Activated CD8-positive, alpha-beta T cell treated with anti-CD3 and anti-CD28 coated beads for 36 hours (primary cell): Measurements from ENCODE around the gene MRM2. TPM values are rescaled to one million over a fixed set of nuclear protein-coding genes. Genes with fewer than 3 reads are reported as not detected.

Experiments
- ATAC-seq: fragments of 200-7000 bp; cut with Tn5 transposase; one replicate; pipeline ENCODE4 v1.10.0; 2021; ENCODE audit warnings: mild to moderate bottlenecking, moderate library complexity
- CTCF ChIA-PET: fragments of 350-600 bp; sonication (Branson Sonifier 250); formaldehyde crosslinking; loops from one replicate; lab custom pipeline; 2021; ENCODE audit warnings: antibody characterized with exemption; lab: Charles Lee
- POLR2A ChIA-PET: fragments of 350-600 bp; sonication (Branson Sonifier 250); formaldehyde crosslinking; loops from one replicate; lab custom pipeline; 2021; ENCODE audit warnings: antibody characterized with exemption; lab: Charles Lee
- DNase-seq: peaks from one replicate; pipeline ENCODE4 v3.0.0-alpha.2; 2020
- H3K27ac Mint-ChIP-seq: one replicate; pipeline ENCODE4 v1.8.0; 2021; ENCODE audit warnings: mild to moderate bottlenecking, mixed read lengths
- H3K27me3 Mint-ChIP-seq: one replicate; pipeline ENCODE4 v1.8.0; 2021; ENCODE audit warnings: mixed read lengths
- H3K36me3 Mint-ChIP-seq: one replicate; pipeline ENCODE4 v1.8.0; 2021; ENCODE audit warnings: low read depth, mixed read lengths
- H3K4me1 Mint-ChIP-seq: one replicate; pipeline ENCODE4 v1.8.0; 2021; ENCODE audit warnings: low read depth, mixed read lengths
- H3K4me3 Mint-ChIP-seq: one replicate; pipeline ENCODE4 v1.8.0; 2021; ENCODE audit warnings: mild to moderate bottlenecking, moderate library complexity, mixed read lengths
- H3K9me3 Mint-ChIP-seq: one replicate; pipeline ENCODE4 v1.8.0; 2021; ENCODE audit warnings: mixed read lengths
- intact Hi-C: fragments of 100-400 bp; cut with micrococcal nuclease; formaldehyde crosslinking; loops from one replicate; pipeline ENCODE4 v1.10.0; 2022
- total RNA-seq, 2 experiments: library from RNA; stranded (reverse); gene quantifications; one replicate each; pipeline ENCODE4 v1.2.3, GENCODE V29; 2021
- TF ChIP-seq, protein P1 (sequence below): fragments of 200-600 bp; IDR thresholded peaks from one replicate; pipeline ENCODE4 v1.8.0; 2022; ENCODE audit warnings: antibody characterized with exemption, mild to moderate bottlenecking

Gene MRM2
- total RNA-seq, 2 experiments from 2014 or later, result 30.3 to 31.9 TPM

DNA sequence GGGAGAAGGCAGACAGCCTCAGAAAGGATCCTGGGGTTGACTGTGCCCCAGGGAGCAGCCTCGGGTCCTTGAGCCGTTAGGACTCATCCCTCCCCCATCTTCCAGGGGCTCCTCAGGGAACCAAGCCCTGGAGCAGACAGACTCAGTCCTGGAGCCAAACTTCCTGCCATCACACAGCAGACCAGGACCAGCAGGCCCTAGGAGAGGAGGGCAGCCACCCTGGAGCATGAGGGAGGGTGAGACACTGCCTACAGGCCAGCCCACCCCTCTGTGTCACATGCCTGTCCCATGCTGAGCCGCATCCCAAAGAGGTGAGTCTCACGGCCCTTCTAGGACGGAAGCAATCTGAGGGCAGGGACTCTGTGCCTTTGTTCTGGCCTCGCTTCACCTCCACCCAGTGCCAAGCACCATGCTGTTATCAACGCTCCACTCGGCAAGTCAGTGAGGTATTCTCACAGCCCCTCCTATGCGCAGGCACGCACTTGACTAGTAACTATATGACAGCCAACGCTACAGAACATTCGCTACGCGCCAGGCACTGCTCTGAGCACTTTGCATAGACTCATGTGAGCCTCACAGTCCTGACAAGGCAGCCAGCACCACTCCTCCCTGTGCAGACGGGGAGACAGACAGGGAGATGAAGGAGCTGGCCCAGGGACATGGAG, 28.3 kb downstream of the MRM2 start:
- intact Hi-C loops, result no loop called here
- DNase-seq (no peak), ATAC-seq (no peak)
- POLR2A ChIA-PET, result no interaction called here
- TF ChIP-seq, protein P1, sequence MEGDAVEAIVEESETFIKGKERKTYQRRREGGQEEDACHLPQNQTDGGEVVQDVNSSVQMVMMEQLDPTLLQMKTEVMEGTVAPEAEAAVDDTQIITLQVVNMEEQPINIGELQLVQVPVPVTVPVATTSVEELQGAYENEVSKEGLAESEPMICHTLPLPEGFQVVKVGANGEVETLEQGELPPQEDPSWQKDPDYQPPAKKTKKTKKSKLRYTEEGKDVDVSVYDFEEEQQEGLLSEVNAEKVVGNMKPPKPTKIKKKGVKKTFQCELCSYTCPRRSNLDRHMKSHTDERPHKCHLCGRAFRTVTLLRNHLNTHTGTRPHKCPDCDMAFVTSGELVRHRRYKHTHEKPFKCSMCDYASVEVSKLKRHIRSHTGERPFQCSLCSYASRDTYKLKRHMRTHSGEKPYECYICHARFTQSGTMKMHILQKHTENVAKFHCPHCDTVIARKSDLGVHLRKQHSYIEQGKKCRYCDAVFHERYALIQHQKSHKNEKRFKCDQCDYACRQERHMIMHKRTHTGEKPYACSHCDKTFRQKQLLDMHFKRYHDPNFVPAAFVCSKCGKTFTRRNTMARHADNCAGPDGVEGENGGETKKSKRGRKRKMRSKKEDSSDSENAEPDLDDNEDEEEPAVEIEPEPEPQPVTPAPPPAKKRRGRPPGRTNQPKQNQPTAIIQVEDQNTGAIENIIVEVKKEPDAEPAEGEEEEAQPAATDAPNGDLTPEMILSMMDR, result no peak
- Mint-ChIP-seq H3K27me3 (no peaks in the 10 kb centered on the region), H3K36me3 (peaks cover 26% of the 10 kb centered on the region), H3K27ac (peak overlapping the region; percentile 65), H3K4me1 (peaks cover 5% of the 10 kb centered on the region), H3K9me3 (no peaks in the 10 kb centered on the region), H3K4me3 (no peak overlapping the region)
- CTCF ChIA-PET, result no interaction called here

DNA sequence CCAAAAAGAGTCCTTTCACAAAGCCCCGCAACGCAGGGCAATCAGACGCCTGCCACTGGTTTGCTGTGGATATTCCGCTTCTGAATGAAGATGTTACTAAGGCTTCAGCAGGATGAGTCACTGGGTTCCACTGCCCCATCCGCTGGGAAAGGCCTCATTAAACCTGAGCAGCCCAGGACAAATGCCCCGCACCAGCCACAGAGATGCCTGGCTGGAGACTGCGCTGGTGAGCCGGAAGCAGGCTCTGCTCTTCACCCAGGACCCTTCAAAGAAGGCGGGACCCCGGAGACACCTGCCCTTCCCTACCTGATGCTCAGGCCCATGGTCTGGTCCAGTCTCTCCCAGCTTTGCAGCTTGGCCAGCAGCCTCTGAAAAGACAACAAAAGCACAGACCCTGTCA, 29.1 kb downstream of the MRM2 start:
- Mint-ChIP-seq H3K36me3 (peaks cover 26% of the 10 kb centered on the region), H3K4me1 (peaks cover 5% of the 10 kb centered on the region), H3K9me3 (no peaks in the 10 kb centered on the region), H3K27ac (no peak overlapping the region), H3K4me3 (no peak overlapping the region), H3K27me3 (no peaks in the 10 kb centered on the region)
- ATAC-seq, result no peak
- DNase-seq, result no peak
- TF ChIP-seq, protein P1, result no peak
- intact Hi-C loops, result no loop called here
- POLR2A ChIA-PET, result no interaction called here
- CTCF ChIA-PET, result no interaction called here

DNA sequence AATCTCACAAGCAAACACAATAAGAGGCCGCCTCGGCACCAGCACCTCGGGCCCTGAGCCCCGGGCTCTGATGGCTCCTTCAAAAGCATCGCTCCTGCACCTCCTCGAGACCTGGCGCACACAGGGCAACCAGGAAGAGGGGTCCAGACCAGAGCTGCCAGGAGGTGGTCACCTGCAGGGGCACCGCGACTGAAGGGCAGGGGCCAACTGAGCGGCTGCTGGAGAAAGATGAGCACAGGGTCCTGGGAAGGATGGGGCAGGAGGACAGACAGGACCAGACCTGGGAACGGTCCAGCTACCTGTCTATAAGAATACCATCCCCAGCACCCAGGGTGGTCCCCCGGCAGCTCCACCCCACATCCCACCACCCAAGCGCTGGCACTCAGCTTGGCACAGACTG, 30.1 kb downstream of the MRM2 start:
- no peak for DNase-seq
- no peaks in the 10 kb centered on the region for H3K9me3 Mint-ChIP-seq
- H3K36me3 Mint-ChIP-seq, result peaks cover 26% of the 10 kb centered on the region
- ChIA-PET POLR2A (no interaction called here), CTCF (no interaction called here)
- H3K27ac Mint-ChIP-seq, result no peak overlapping the region
- TF ChIP-seq, protein P1, result no peak
- H3K27me3 Mint-ChIP-seq, result no peaks in the 10 kb centered on the region
- no peak for ATAC-seq
- intact Hi-C loops, result no loop called here
- no peak overlapping the region for H3K4me3 Mint-ChIP-seq
- H3K4me1 Mint-ChIP-seq, result peaks cover 5% of the 10 kb centered on the region

DNA sequence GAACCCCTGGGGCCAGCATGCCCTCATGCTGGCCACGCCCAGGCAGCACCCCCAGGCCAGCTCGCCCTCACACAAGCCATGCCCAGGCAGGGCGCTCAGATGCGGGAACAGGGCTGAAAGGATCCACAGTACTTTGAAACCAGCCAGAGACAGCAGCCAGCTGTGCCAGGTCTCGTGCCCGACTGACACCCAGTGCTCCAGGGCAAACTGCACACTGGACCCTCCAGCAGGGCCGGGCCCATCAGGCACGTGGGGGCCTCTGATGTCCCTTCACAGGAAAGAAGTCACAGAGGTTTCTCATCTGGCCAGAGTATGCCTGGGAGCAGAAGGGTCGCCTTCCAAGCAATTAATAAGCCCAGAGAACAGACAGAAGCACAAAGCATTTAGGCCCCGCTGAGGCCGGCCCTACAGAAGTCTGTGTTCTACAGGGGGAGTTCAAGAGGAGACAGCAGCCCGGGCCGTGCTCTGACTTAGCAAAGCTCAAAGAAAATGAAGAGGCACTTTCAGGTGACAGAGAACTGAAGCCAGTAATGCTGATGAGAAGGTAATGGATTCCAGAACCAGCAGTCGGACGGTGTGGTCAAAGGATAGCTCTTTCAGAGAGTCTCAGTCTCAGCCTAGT, 30.6 kb downstream of the MRM2 start:
- Mint-ChIP-seq H3K4me1 (peaks cover 5% of the 10 kb centered on the region), H3K4me3 (no peak overlapping the region), H3K9me3 (no peaks in the 10 kb centered on the region), H3K27me3 (no peaks in the 10 kb centered on the region), H3K27ac (no peak overlapping the region), H3K36me3 (peaks cover 25% of the 10 kb centered on the region)
- ChIA-PET POLR2A (no interaction called here), CTCF (no interaction called here)
- no peak for DNase-seq
- TF ChIP-seq, protein P1, result no peak
- intact Hi-C loops, result no loop called here
- ATAC-seq, result no peak

DNA sequence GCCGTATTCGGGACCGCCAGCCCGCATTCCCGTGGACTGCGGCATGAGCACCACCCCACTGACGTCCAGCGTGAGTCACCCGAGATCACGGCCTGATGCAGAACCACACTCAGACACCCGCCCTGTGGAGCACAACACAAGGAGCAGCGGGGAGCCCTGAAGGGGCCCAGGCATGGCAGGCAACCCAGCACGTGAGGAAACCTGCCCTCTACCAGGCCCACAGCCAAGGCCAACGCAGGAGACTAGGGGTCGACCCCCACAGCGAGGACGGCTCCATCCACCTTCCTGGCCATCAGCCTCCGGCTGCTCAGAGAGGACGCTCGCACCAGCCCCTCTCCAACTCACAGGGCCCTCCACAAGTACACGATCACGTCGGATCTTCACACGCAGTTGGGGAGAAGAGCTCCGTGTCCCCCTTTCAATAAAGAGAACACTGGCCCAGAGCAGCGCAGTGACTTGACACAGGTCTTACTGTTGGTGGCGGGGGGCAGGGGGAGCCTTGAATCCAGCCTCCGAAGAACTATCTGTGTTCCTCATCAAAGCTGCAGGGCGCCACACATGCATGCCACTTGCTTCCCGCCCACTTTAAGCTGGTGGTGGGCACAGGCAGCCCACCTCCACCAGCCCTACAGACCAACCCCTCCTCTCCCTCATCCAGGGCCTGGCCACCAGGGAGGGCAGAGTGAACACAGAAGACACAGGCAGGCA, 31.3 kb downstream of the MRM2 start:
- H3K27ac Mint-ChIP-seq, result no peak overlapping the region
- peaks cover 5% of the 10 kb centered on the region for H3K4me1 Mint-ChIP-seq
- intact Hi-C loops, result no loop called here
- ChIA-PET CTCF (interaction anchor here (1.4 kb wide), 2 partner anchors 15 to 28 kb away, joined by 4 to 6 read pairs; no protein-coding TSS in a partner anchor), POLR2A (no interaction called here)
- H3K36me3 Mint-ChIP-seq, result peaks cover 20% of the 10 kb centered on the region
- no peaks in the 10 kb centered on the region for H3K9me3 Mint-ChIP-seq
- TF ChIP-seq, protein P1, result no peak
- H3K4me3 Mint-ChIP-seq, result no peak overlapping the region
- ATAC-seq (no peak), DNase-seq (no peak)
- no peaks in the 10 kb centered on the region for H3K27me3 Mint-ChIP-seq
